Progenitor cell of endocrine pancreas (in vitro differentiated cells): ENCODE measurements around the gene USP49. TPM values are rescaled to one million over a fixed set of nuclear protein-coding genes. Genes with fewer than 3 reads are reported as not detected.

Experiments used
- DNase-seq: peaks from one replicate; pipeline ENCODE4 v3.0.0; 2021; ENCODE audit warnings: low spot score; ENCODE audit not compliant: unreplicated experiment
- H3K27ac Mint-ChIP-seq: 2 replicates; pipeline ENCODE4 v1.8.0; 2021; ENCODE audit warnings: mild to moderate bottlenecking, moderate library complexity, mixed read lengths
- H3K27me3 Mint-ChIP-seq: 2 replicates; pipeline ENCODE4 v1.8.0; 2021; ENCODE audit warnings: mixed read lengths
- H3K36me3 Mint-ChIP-seq: 2 replicates; pipeline ENCODE4 v1.8.0; 2022; ENCODE audit warnings: mixed read lengths; ENCODE audit not compliant: insufficient read depth
- H3K4me1 Mint-ChIP-seq: 2 replicates; pipeline ENCODE4 v1.8.0; 2021; ENCODE audit warnings: low read depth, mixed read lengths
- H3K4me3 Mint-ChIP-seq: 2 replicates; pipeline ENCODE4 v1.8.0; 2021; ENCODE audit warnings: low read depth, mild to moderate bottlenecking, moderate library complexity, mixed read lengths
- H3K9me3 Mint-ChIP-seq: 2 replicates; pipeline ENCODE4 v1.8.0; 2021; ENCODE audit warnings: low read depth, mixed read lengths
- total RNA-seq: library from RNA; stranded (reverse); gene quantifications from 2 replicates; pipeline ENCODE4 v1.2.1, GENCODE V29; 2021
- TF ChIP-seq, protein P1 (sequence below): fragments of 200-600 bp; sonication (generic); IDR thresholded peaks from one replicate; pipeline ENCODE4 v1.5.0; 2021; ENCODE audit warnings: antibody characterized with exemption, mild to moderate bottlenecking; ENCODE audit not compliant: unreplicated experiment

USP49 gene
- total RNA-seq, 1 donor from 2014 or later, result 19.4 TPM

DNA sequence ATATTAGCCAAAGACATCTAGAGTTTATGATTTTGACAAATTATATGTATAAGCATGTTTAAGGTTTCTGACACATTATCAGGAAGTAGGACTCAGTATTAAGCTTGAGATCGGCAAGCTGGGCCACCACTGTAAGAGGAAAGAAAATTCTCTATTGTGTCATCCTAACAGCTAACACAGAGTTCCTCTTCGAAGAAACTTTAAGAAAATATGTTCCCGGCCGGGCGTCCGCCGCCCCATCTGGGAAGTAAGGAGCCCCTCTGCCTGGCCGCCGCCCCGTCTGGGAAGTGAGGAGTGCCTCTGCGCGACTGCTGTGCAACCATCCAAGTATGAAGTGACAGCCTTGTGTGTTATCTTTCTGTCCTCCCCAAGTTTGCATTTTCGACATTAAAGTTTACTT lies 23.0 kb downstream of the USP49 start:
- H3K27ac Mint-ChIP-seq, result no peak overlapping the region
- TF ChIP-seq, protein P1, sequence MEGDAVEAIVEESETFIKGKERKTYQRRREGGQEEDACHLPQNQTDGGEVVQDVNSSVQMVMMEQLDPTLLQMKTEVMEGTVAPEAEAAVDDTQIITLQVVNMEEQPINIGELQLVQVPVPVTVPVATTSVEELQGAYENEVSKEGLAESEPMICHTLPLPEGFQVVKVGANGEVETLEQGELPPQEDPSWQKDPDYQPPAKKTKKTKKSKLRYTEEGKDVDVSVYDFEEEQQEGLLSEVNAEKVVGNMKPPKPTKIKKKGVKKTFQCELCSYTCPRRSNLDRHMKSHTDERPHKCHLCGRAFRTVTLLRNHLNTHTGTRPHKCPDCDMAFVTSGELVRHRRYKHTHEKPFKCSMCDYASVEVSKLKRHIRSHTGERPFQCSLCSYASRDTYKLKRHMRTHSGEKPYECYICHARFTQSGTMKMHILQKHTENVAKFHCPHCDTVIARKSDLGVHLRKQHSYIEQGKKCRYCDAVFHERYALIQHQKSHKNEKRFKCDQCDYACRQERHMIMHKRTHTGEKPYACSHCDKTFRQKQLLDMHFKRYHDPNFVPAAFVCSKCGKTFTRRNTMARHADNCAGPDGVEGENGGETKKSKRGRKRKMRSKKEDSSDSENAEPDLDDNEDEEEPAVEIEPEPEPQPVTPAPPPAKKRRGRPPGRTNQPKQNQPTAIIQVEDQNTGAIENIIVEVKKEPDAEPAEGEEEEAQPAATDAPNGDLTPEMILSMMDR, result no peak

DNA sequence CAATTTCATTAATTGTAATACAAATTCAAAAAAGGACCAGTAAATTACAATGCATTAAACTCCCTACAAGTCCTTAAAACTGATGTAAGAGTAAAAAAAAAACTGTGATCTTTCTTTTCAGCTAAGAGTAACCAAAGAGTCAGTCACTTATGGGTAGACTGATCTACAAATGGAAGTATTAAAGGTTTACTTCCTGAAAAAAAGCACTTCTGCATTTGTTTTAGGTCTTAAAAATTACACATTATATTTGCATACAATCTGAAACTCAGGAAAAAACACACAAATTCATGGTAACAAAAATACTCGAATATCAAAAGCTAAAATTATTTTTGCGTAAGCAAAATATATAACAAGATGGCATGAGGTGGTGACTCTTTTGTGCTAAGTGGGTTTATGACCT lies 23.5 kb downstream of the USP49 start:
- Mint-ChIP-seq H3K36me3 (peaks cover 7% of the 10 kb centered on the region), H3K4me1 (no peaks in the 10 kb centered on the region), H3K27ac (no peak overlapping the region), H3K4me3 (no peak overlapping the region), H3K27me3 (no peaks in the 10 kb centered on the region), H3K9me3 (no peaks in the 10 kb centered on the region)
- no peak for DNase-seq
- TF ChIP-seq, protein P1, result no peak

More for the DNA sequence above, 23.0 kb downstream of the USP49 start:
- Mint-ChIP-seq H3K4me3 (no peak overlapping the region), H3K4me1 (no peaks in the 10 kb centered on the region), H3K27me3 (no peaks in the 10 kb centered on the region), H3K9me3 (no peaks in the 10 kb centered on the region), H3K36me3 (peaks cover 5% of the 10 kb centered on the region)
- no peak for DNase-seq

DNA sequence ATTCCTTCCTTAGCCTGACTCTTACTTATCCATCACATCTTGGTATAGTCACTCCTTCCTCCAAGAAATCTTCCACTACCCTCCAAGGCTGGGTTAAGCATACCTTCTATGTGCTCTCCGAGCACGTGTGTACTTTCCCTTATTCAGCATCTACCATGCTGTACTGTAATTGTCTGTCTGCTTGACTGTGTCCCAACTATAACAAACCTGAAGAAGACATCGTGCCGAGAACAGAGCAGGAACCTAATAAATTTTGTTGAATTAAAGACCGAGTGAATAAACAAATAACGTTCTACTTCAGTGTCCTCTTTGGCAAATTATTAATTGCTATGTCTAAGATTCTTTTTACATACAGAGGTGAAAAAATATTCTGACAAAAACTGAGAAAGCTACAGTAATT lies 35.8 kb downstream of the USP49 start:
- TF ChIP-seq, protein P1, result no peak
- Mint-ChIP-seq H3K4me3 (no peak overlapping the region), H3K27me3 (no peaks in the 10 kb centered on the region), H3K9me3 (peaks cover 6% of the 10 kb centered on the region), H3K4me1 (no peaks in the 10 kb centered on the region), H3K36me3 (peaks cover 9% of the 10 kb centered on the region), H3K27ac (no peak overlapping the region)
- no peak for DNase-seq

DNA sequence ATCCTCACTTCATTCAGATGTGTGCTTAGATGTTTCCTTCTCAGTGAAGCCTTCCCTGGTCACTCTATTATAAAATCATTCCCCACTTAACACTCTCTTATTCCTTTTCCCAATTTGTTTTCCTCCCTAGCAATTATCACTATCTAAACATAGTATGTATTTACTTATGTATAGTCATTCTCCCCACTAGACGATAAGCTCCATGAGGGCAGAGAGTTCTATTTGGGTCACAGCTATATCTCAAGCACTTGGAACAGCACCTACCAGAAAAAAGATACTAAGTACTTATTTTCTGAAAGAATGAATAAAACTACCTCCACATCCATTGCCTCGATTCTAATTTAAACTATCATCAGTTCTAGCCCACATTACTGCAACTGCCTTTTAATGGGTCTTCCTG lies 36.5 kb downstream of the USP49 start:
- H3K27me3 Mint-ChIP-seq, result no peaks in the 10 kb centered on the region
- H3K27ac Mint-ChIP-seq, result no peak overlapping the region
- H3K4me1 Mint-ChIP-seq, result no peaks in the 10 kb centered on the region
- H3K4me3 Mint-ChIP-seq, result no peak overlapping the region
- no peak for DNase-seq
- H3K9me3 Mint-ChIP-seq, result peaks cover 6% of the 10 kb centered on the region
- TF ChIP-seq, protein P1, result no peak
- peaks cover 9% of the 10 kb centered on the region for H3K36me3 Mint-ChIP-seq

DNA sequence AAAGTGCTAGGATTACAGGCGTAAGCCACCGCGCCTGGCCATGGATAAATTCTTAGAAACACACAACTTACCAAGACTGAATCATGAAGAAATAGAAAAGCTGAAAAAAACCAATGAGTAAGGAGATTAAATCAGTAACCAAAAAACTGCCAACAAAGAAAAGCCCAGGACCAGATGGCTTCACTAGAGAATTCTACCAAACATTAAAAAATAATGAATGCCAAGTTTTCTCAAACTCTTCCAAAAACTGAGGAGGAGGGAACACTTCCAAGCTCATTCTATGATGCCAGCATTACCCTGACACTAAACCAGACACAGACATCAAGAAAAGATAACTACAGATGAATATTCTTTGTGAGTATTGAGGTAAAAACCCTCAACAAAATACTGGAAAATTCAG lies 44.3 kb downstream of the USP49 start:
- TF ChIP-seq, protein P1, result no peak
- H3K27me3 Mint-ChIP-seq, result no peaks in the 10 kb centered on the region
- H3K4me3 Mint-ChIP-seq, result no peak overlapping the region
- H3K27ac Mint-ChIP-seq, result no peak overlapping the region
- H3K4me1 Mint-ChIP-seq, result peaks cover 1% of the 10 kb centered on the region
- no peaks in the 10 kb centered on the region for H3K9me3 Mint-ChIP-seq
- peaks cover 4% of the 10 kb centered on the region for H3K36me3 Mint-ChIP-seq
- no peak for DNase-seq
